ENCODE measurements around the gene SLC25A51.
"Not testable (repeated sequence)": the region's sequence is repeated elsewhere in the genome, so short reads cannot be mapped to it uniquely, and the experiment has no call there.

The SLC25A51 gene

GRCh38 chr9:37902131-37902530 lies 1.8 kb downstream of the SLC25A51 start:
- no peak for DNase-seq

DNA sequence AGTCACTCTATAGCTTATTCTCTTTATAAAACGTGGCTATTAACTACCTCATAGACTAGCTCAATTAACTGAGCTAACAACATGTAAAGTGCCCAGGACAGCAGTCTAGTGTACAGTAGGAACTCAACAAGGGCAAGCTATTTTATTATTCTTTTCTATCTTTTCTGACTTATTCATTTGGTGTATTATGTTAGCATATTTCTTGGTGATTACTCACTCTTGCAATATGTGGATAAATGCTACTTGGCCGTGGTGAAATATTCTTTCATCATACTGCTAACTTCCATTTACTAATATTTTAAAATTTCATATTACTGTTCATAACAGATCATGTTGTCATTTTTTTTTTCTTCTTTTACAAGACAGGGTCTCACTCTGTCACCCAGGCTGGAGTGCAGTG lies 4.9 kb downstream of the SLC25A51 start:
- no peak for DNase-seq

GRCh38 chr9:37897665-37898064 lies 6.3 kb downstream of the SLC25A51 start:
- no peak for DNase-seq

DNA sequence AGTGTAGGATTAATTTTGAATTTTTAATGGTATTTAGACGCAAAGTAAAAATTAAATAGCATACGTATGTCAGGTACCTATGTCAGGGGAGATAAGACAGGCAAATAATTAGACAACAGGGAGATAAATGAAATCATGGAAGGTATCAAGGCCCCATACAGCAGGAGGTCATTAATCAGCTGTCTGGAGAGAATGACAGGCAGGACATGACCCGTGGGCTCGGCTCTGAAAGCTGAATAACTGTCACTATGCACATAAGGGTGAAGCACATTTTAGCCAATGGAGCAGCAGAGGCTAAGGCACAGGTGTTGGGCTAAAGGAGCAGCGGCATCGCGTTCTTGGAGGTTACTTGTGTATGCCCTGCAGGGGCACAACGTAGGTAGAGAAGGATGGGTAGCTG lies 11.9 kb downstream of the SLC25A51 start:
- DNase-seq: no peak

DNA sequence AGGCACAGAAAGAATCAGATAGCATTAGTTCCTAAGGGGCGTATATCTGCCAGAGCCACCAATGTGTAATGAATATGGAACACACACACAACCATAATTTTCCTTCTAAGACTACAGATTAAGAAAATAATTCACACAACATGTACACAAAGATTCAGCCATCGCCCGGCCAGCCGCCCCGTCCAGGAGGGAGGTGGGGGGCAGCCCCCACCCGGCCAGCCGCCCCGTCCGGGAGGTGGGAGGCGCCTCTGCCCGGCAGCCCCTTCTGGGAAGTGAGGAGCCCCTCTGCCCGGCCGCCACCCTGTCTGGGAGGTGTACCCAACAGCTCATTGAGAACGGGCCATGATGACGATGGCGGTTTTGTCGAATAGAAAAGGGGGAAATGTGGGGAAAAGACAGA lies 12.9 kb downstream of the SLC25A51 start:
- not testable (repeated sequence) for DNase-seq

DNA sequence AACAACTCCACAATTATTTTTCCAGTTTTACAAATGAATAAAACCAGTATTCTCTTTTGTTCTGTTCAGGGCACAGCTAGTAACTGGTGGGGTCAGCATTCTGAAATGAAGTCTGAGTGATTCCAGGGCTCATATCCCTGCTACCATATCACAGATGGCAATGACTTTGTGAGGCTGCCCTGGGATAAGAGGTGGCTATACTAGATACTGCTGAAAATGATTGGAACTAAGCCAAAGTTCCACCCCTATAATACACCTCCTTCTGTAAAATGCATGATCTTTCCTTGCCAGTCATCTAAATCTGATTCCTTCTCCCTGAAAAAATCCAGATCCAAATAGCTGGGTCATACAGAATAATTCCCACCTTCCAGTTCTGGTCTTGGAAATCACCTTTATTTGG lies 14.4 kb downstream of the SLC25A51 start:
- DNase-seq: no peak

- DNase-seq: not testable (repeated sequence)
These were observed 15.8 kb downstream of the SLC25A51 start for GRCh38 chr9:37887977-37888583.

- DNase-seq: no peak
These were observed 22.9 kb downstream of the SLC25A51 start for GRCh38 chr9:37880916-37881479.

- DNase-seq: no peak
These were observed 27.6 kb downstream of the SLC25A51 start for GRCh38 chr9:37876376-37876775.

DNA sequence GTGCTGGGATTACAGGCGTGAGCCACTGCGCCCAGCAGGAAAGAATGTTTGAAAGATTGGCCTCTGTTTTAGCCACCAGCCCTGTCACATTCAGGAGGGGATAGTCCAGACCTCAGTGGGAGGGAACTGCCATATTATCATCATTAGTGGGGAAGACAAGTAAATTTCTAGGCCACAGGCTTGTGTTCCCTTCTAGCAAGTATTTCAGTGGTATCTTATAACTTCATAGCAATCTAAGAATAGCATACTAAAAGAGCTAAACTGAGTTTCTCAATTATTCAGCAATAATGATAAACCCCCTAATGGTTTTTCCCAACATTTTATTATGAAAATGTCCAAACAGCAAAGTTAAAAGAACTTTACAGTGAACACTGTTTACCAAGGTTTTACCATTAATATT lies 30.0 kb downstream of the SLC25A51 start:
- no peak for DNase-seq

- no peak for DNase-seq
These were observed 33.1 kb downstream of the SLC25A51 start for GRCh38 chr9:37870799-37871176.

GRCh38 chr9:37870081-37870798 lies 33.7 kb downstream of the SLC25A51 start:
- no peak for DNase-seq

GRCh38 chr9:37862530-37862929 lies 41.4 kb downstream of the SLC25A51 start:
- no peak for DNase-seq

DNA sequence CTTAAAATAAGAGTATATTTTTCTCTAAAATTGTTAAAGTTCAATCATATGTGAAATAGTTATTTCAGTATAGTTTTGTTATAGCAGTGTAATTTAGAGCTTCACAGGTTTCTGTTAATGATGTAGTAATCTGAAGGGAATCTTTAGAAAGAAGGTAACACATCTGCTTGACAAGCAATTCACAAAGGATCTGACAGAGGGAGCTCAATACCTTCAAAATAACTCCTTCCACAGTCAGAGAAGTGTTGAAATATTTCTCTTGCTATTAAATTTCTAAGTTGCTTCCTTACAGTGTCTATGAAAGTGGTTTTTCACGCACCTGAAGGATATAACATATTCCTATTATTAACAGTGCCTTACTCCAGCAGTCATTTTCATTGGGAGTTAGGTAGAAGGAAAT lies 44.9 kb downstream of the SLC25A51 start:
- DNase-seq: no peak

- DNase-seq: no peak
These were observed 47.4 kb downstream of the SLC25A51 start for GRCh38 chr9:37856551-37856950.

GRCh38 chr9:37852222-37852621 lies 51.7 kb downstream of the SLC25A51 start:
- DNase-seq: no peak

DNA sequence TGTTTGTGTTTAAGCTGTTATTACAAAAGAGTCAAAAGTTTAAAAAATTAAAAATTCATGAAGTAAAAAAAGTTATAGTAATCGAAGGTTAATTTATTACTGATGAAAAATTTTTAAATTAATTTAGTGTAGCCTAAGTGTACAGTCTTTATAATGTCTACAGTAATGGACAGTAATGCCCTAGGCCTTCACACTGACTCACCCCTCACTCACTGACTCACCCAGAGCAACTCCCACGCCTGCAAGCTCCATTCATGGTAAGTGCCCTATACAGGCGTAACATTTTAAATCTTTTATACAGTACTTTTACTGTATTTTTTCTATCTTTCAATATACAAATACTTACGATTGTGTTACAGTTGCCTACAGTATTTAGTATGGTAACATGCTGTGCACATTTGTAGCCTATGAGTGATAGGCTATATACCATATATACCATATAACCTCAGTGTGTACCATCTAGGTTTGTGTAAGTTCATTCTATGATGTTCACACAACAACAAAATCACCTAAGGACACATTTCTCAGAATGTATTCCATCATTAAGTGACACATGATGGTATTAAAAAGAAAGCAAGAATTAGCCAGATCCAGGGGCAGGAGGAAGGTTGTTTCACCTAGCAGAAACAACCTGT lies 63.2 kb downstream of the SLC25A51 start:
- DNase-seq: no peak

GRCh38 chr9:37839496-37840461 lies 64.1 kb downstream of the SLC25A51 start:
- DNase-seq: no peak
